ENCODE measurements around the gene STK40.

The STK40 gene

GRCh38 chr1:36419140-36419539 is 33.4 kb upstream of the STK40 start:
- Histone ChIP-seq H2BK12ac (ENCODE audit: low read length) (no peak overlapping the region), H4K12ac (ENCODE audit: low read depth, low read length) (no peak overlapping the region), H3K27me3 (ENCODE audit: insufficient read depth, low read length) (no peaks in the 10 kb centered on the region)

GRCh38 chr1:36417931-36418330 is 32.2 kb upstream of the STK40 start:
- H2BK12ac ChIP-seq (ENCODE audit: low read length): peak overlapping the region; percentile 59
- H3K36me3 ChIP-seq (ENCODE audit: control insufficient read depth in 1 of 2, insufficient read depth in 2 of 2, low read length in 2 of 2): peaks cover 0 to 5% of the 10 kb centered on the region in 2 experiments
- H4K8ac ChIP-seq (ENCODE audit: low read depth, low read length): no peak overlapping the region
- H3K14ac ChIP-seq (ENCODE audit: low read length): no peak overlapping the region
- H3K9ac ChIP-seq (ENCODE audit: low read length): no peak overlapping the region
- H2AFZ ChIP-seq (ENCODE audit: insufficient read depth, low read length, poor library complexity): no peak overlapping the region
- no peak overlapping the region for H2BK5ac ChIP-seq (ENCODE audit: low read depth, low read length, poor library complexity)
- peaks cover 2% of the 10 kb centered on the region for H3K9me3 ChIP-seq (ENCODE audit: insufficient read depth, low read depth, low read length)
- no peak overlapping the region for H4K12ac ChIP-seq (ENCODE audit: low read depth, low read length)
- no peaks in the 10 kb centered on the region for H3K79me2 ChIP-seq (ENCODE audit: control insufficient read depth, insufficient read depth, low read length, poor library complexity)
- peaks cover 3% of the 10 kb centered on the region for H3K79me1 ChIP-seq (ENCODE audit: low read length)
- no peak overlapping the region for H3K27ac ChIP-seq (ENCODE audit: low read depth, low read length)
- peak overlapping the region; percentile 55 for H2AK5ac ChIP-seq (ENCODE audit: low read length)
- DNase-seq: no peak
- H3K4ac ChIP-seq (ENCODE audit: low read depth, low read length): no peak overlapping the region
- no peak overlapping the region for H3K23ac ChIP-seq (ENCODE audit: low read length)
- peaks cover 0 to 3% of the 10 kb centered on the region in 2 experiments for H3K4me1 ChIP-seq (ENCODE audit: control insufficient read depth in 1 of 2, insufficient read depth in 2 of 2, low read length in 2 of 2)
- no peak overlapping the region for H3K18ac ChIP-seq (ENCODE audit: low read length)
- no peak overlapping the region for H3K4me3 ChIP-seq (ENCODE audit: low read depth, low read length)
- H3K27me3 ChIP-seq (ENCODE audit: insufficient read depth, low read length): no peaks in the 10 kb centered on the region
- H4K91ac ChIP-seq (ENCODE audit: low read depth, low read length): no peak overlapping the region
- no CpG with 5 or more reads among the region's 9 CpGs for WGBS (ENCODE audit: extremely low coverage, insufficient coverage, insufficient read length)
- no peak overlapping the region for H3K4me2 ChIP-seq (ENCODE audit: low read length)
- no peak overlapping the region for H2BK120ac ChIP-seq (ENCODE audit: insufficient read depth, low read length, poor library complexity)

More at GRCh38 chr1:36419140-36419539, 33.4 kb upstream of the STK40 start:
- Histone ChIP-seq H3K18ac (ENCODE audit: low read length) (no peak overlapping the region), H3K27ac (ENCODE audit: low read depth, low read length) (no peak overlapping the region), H3K4ac (ENCODE audit: low read depth, low read length) (no peak overlapping the region), H2BK120ac (ENCODE audit: insufficient read depth, low read length, poor library complexity) (no peak overlapping the region), H4K91ac (ENCODE audit: low read depth, low read length) (no peak overlapping the region), H2AFZ (ENCODE audit: insufficient read depth, low read length, poor library complexity) (no peak overlapping the region), H3K4me1 (ENCODE audit: control insufficient read depth in 1 of 2, insufficient read depth in 2 of 2, low read length in 2 of 2) (peaks cover 0 to 3% of the 10 kb centered on the region in 2 experiments), H4K8ac (ENCODE audit: low read depth, low read length) (no peak overlapping the region), H3K14ac (ENCODE audit: low read length) (no peak overlapping the region), H3K36me3 (ENCODE audit: control insufficient read depth in 1 of 2, insufficient read depth in 2 of 2, low read length in 2 of 2) (peaks cover 0 to 5% of the 10 kb centered on the region in 2 experiments), H3K9me3 (ENCODE audit: insufficient read depth, low read depth, low read length) (no peaks in the 10 kb centered on the region), H3K23ac (ENCODE audit: low read length) (no peak overlapping the region), H2AK5ac (ENCODE audit: low read length) (no peak overlapping the region), H3K79me1 (ENCODE audit: low read length) (peaks cover 3% of the 10 kb centered on the region), H3K4me2 (ENCODE audit: low read length) (no peak overlapping the region), H3K79me2 (ENCODE audit: control insufficient read depth, insufficient read depth, low read length, poor library complexity) (no peaks in the 10 kb centered on the region), H3K9ac (ENCODE audit: low read length) (no peak overlapping the region), H3K4me3 (ENCODE audit: low read depth, low read length) (no peak overlapping the region), H2BK5ac (ENCODE audit: low read depth, low read length, poor library complexity) (no peak overlapping the region)
- WGBS (ENCODE audit: extremely low coverage, insufficient coverage, insufficient read length): no CpG with 5 or more reads among the region's 3 CpGs
- no peak for DNase-seq

GRCh38 chr1:36415661-36416326 is 30.1 kb upstream of the STK40 start:
- Histone ChIP-seq H2AK5ac (ENCODE audit: low read length) (no peak overlapping the region), H3K9ac (ENCODE audit: low read length) (no peak overlapping the region), H3K4ac (ENCODE audit: low read depth, low read length) (no peak overlapping the region), H2BK5ac (ENCODE audit: low read depth, low read length, poor library complexity) (no peak overlapping the region), H3K79me1 (ENCODE audit: low read length) (no peaks in the 10 kb centered on the region), H4K91ac (ENCODE audit: low read depth, low read length) (no peak overlapping the region), H2BK120ac (ENCODE audit: insufficient read depth, low read length, poor library complexity) (no peak overlapping the region), H3K9me3 (ENCODE audit: insufficient read depth, low read depth, low read length) (peaks cover 2% of the 10 kb centered on the region), H3K23ac (ENCODE audit: low read length) (no peak overlapping the region), H3K36me3 (ENCODE audit: control insufficient read depth in 1 of 2, insufficient read depth in 2 of 2, low read length in 2 of 2) (peaks cover 0 to 5% of the 10 kb centered on the region in 2 experiments), H3K4me2 (ENCODE audit: low read length) (no peak overlapping the region), H2BK12ac (ENCODE audit: low read length) (no peak overlapping the region), H4K12ac (ENCODE audit: low read depth, low read length) (no peak overlapping the region), H3K4me3 (ENCODE audit: low read depth, low read length) (no peak overlapping the region), H3K18ac (ENCODE audit: low read length) (no peak overlapping the region), H3K27me3 (ENCODE audit: insufficient read depth, low read length) (no peaks in the 10 kb centered on the region), H4K8ac (ENCODE audit: low read depth, low read length) (no peak overlapping the region), H3K14ac (ENCODE audit: low read length) (no peak overlapping the region), H3K4me1 (ENCODE audit: control insufficient read depth in 1 of 2, insufficient read depth in 2 of 2, low read length in 2 of 2) (no peaks in the 10 kb centered on the region), H2AFZ (ENCODE audit: insufficient read depth, low read length, poor library complexity) (no peak overlapping the region), H3K27ac (ENCODE audit: low read depth, low read length) (no peak overlapping the region), H3K79me2 (ENCODE audit: control insufficient read depth, insufficient read depth, low read length, poor library complexity) (no peaks in the 10 kb centered on the region)
- peak; percentile 84 to 95 for DNase-seq
- no CpG with 5 or more reads among the region's 15 CpGs for WGBS (ENCODE audit: extremely low coverage, insufficient coverage, insufficient read length)

GRCh38 chr1:36414384-36414783 is 28.7 kb upstream of the STK40 start:
- H3K27ac ChIP-seq (ENCODE audit: low read depth, low read length): no peak overlapping the region
- H3K79me2 ChIP-seq (ENCODE audit: control insufficient read depth, insufficient read depth, low read length, poor library complexity): no peaks in the 10 kb centered on the region
- H2AK5ac ChIP-seq (ENCODE audit: low read length): no peak overlapping the region
- H3K4me3 ChIP-seq (ENCODE audit: low read depth, low read length): no peak overlapping the region
- no peak overlapping the region for H4K91ac ChIP-seq (ENCODE audit: low read depth, low read length)
- H3K14ac ChIP-seq (ENCODE audit: low read length): no peak overlapping the region
- H2BK120ac ChIP-seq (ENCODE audit: insufficient read depth, low read length, poor library complexity): no peak overlapping the region
- H4K8ac ChIP-seq (ENCODE audit: low read depth, low read length): no peak overlapping the region
- no CpG with 5 or more reads among the region's 4 CpGs for WGBS (ENCODE audit: extremely low coverage, insufficient coverage, insufficient read length)
- no peak overlapping the region for H3K23ac ChIP-seq (ENCODE audit: low read length)
- no peak overlapping the region for H3K4ac ChIP-seq (ENCODE audit: low read depth, low read length)
- H3K9me3 ChIP-seq (ENCODE audit: insufficient read depth, low read depth, low read length): peaks cover 2% of the 10 kb centered on the region
- H2BK12ac ChIP-seq (ENCODE audit: low read length): no peak overlapping the region
- H2AFZ ChIP-seq (ENCODE audit: insufficient read depth, low read length, poor library complexity): no peak overlapping the region
- H3K9ac ChIP-seq (ENCODE audit: low read length): no peak overlapping the region
- H3K27me3 ChIP-seq (ENCODE audit: insufficient read depth, low read length): no peaks in the 10 kb centered on the region
- H3K36me3 ChIP-seq (ENCODE audit: control insufficient read depth in 1 of 2, insufficient read depth in 2 of 2, low read length in 2 of 2): peaks cover 0 to 5% of the 10 kb centered on the region in 2 experiments
- H3K79me1 ChIP-seq (ENCODE audit: low read length): no peaks in the 10 kb centered on the region
- no peaks in the 10 kb centered on the region for H3K4me1 ChIP-seq (ENCODE audit: control insufficient read depth in 1 of 2, insufficient read depth in 2 of 2, low read length in 2 of 2)
- H3K18ac ChIP-seq (ENCODE audit: low read length): no peak overlapping the region
- DNase-seq: no peak
- H2BK5ac ChIP-seq (ENCODE audit: low read depth, low read length, poor library complexity): no peak overlapping the region
- H3K4me2 ChIP-seq (ENCODE audit: low read length): no peak overlapping the region
- no peak overlapping the region for H4K12ac ChIP-seq (ENCODE audit: low read depth, low read length)

All from trophoblast cell (in vitro differentiated cells and primary cell).